Mucosa of stomach (tissue), 1 donor: ENCODE data around the gene SRSF10.

ENCODE experiments used
- H3K27me3 ChIP-seq: one replicate; pipeline ENCODE4 v1.7.0; 2013; ENCODE audit warnings: mild to moderate bottlenecking, low read length; ENCODE audit not compliant: control insufficient read depth, insufficient read depth
- H3K36me3 ChIP-seq: one replicate; pipeline ENCODE4 v1.7.0; 2013; ENCODE audit warnings: low read length; ENCODE audit not compliant: control insufficient read depth, insufficient read depth
- H3K4me1 ChIP-seq: one replicate; pipeline ENCODE4 v1.7.0; 2013; ENCODE audit warnings: mild to moderate bottlenecking, low read length; ENCODE audit not compliant: control insufficient read depth, insufficient read depth
- H3K4me3 ChIP-seq: one replicate; pipeline ENCODE4 v1.7.0; 2013; ENCODE audit warnings: low read length
- H3K9ac ChIP-seq: one replicate; pipeline ENCODE4 v1.7.0; 2013; ENCODE audit warnings: mild to moderate bottlenecking, low read length, moderate library complexity
- H3K9me3 ChIP-seq: one replicate; pipeline ENCODE4 v1.7.0; 2013; ENCODE audit warnings: mild to moderate bottlenecking, low read length, moderate library complexity; ENCODE audit not compliant: control insufficient read depth
- donor health status: Pancreatic carcinoma.

The SRSF10 gene

DNA sequence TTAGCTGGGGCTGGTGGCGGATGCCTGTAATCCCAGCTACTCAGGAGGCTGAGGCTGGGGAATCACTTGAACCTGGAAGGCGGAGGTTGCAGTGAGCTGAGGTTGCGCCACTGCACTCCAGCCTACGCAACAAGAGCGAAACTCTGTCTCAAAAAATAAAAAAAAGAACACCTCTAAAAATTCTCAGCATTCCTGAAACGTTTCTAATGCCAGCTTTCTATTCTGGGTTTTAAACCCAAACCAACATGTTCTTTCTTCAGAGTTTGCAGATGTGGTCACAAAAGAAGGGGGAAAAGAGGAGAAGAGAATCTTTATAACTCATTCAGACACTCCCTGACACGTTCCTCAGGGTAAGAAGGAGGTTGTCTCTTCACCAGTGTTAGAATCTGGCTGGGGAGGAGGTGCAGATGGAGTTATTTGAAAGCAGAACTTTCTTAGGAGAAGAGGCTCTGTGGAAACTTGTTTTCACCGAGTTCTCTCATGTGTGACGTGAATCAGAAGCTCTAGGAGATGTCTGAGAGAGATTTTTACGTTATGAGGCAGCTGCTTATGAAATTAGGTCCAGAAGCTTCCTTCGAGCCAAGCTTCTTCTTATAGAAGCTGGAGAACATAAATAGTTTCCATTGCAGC is 49.2 kb downstream of the SRSF10 start:
- no peak overlapping the region for H3K4me3 ChIP-seq
- no peaks in the 10 kb centered on the region for H3K9me3 ChIP-seq
- H3K9ac ChIP-seq, result no peak overlapping the region
- no peaks in the 10 kb centered on the region for H3K4me1 ChIP-seq
- H3K36me3 ChIP-seq, result no peaks in the 10 kb centered on the region
- no peaks in the 10 kb centered on the region for H3K27me3 ChIP-seq

DNA sequence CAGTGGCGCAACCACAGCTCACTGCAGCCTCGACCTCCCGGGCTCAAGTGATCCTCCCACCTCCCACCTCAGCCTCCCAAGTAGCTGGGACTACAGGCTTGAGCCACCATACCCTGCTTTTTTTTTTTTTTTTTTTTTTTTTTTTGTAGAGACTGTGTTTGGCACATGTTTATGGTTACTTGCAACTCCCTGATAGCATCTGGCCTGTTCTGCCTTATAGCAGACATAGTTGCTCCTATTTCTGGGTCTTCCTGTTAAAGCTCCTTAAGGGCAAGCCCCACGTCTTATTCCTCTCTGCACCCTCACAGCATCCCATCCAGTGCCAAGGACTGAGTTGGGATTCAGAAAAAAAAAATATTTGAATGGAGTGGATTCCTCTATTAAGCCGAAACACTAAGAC is 49.9 kb downstream of the SRSF10 start:
- H3K4me3 ChIP-seq, result no peak overlapping the region
- H3K4me1 ChIP-seq, result no peaks in the 10 kb centered on the region
- no peaks in the 10 kb centered on the region for H3K36me3 ChIP-seq
- H3K9ac ChIP-seq, result no peak overlapping the region
- no peaks in the 10 kb centered on the region for H3K9me3 ChIP-seq
- H3K27me3 ChIP-seq, result no peaks in the 10 kb centered on the region

- no peaks in the 10 kb centered on the region for H3K27me3 ChIP-seq
- no peak overlapping the region for H3K9ac ChIP-seq
- no peaks in the 10 kb centered on the region for H3K36me3 ChIP-seq
Observed at GRCh38 chr1:23928789-23929188, 51.3 kb downstream of the SRSF10 start.

GRCh38 chr1:23927097-23927496 is 53.0 kb downstream of the SRSF10 start:
- no peak overlapping the region for H3K9ac ChIP-seq
- H3K9me3 ChIP-seq, result no peaks in the 10 kb centered on the region
- no peak overlapping the region for H3K4me3 ChIP-seq
- no peaks in the 10 kb centered on the region for H3K27me3 ChIP-seq
- no peaks in the 10 kb centered on the region for H3K36me3 ChIP-seq
- H3K4me1 ChIP-seq, result peaks cover 7% of the 10 kb centered on the region

More at GRCh38 chr1:23928789-23929188, 51.3 kb downstream of the SRSF10 start:
- Histone ChIP-seq H3K9me3 (no peaks in the 10 kb centered on the region), H3K4me3 (no peak overlapping the region), H3K4me1 (peaks cover 3% of the 10 kb centered on the region)

GRCh38 chr1:23925279-23925678 is 54.8 kb downstream of the SRSF10 start:
- H3K27me3 ChIP-seq, result no peaks in the 10 kb centered on the region
- H3K9me3 ChIP-seq, result no peaks in the 10 kb centered on the region
- no peak overlapping the region for H3K9ac ChIP-seq
- H3K4me1 ChIP-seq, result peaks cover 16% of the 10 kb centered on the region
- no peak overlapping the region for H3K4me3 ChIP-seq
- no peaks in the 10 kb centered on the region for H3K36me3 ChIP-seq

DNA sequence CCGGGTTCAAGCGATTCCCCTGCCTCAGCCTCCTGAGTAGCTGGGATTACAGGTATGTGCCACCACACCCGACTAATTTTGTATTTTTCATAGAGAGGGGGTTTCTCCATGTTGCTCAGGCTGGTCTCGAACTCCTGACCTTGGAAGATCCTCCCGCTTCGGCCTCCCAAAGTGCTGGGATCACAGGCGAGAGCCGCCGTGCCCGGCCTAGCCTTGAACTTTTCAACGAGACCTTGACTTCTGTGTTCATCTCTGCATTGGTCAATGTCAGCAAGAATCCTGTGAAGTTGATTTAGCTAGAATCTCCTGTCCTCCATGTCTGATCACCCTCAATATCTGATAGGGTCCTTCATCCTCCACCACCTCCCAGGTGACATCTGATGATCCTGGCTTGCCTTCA is 55.5 kb downstream of the SRSF10 start:
- Histone ChIP-seq H3K36me3 (no peaks in the 10 kb centered on the region), H3K9me3 (no peaks in the 10 kb centered on the region), H3K4me3 (no peak overlapping the region), H3K4me1 (peaks cover 22% of the 10 kb centered on the region), H3K27me3 (no peaks in the 10 kb centered on the region), H3K9ac (no peak overlapping the region)

- H3K4me3 ChIP-seq, result no peak overlapping the region
- no peaks in the 10 kb centered on the region for H3K27me3 ChIP-seq
- H3K9ac ChIP-seq, result no peak overlapping the region
- H3K9me3 ChIP-seq, result no peaks in the 10 kb centered on the region
- H3K4me1 ChIP-seq, result peaks cover 23% of the 10 kb centered on the region
- H3K36me3 ChIP-seq, result no peaks in the 10 kb centered on the region
Observed at GRCh38 chr1:23923592-23924499, 56.3 kb downstream of the SRSF10 start.

DNA sequence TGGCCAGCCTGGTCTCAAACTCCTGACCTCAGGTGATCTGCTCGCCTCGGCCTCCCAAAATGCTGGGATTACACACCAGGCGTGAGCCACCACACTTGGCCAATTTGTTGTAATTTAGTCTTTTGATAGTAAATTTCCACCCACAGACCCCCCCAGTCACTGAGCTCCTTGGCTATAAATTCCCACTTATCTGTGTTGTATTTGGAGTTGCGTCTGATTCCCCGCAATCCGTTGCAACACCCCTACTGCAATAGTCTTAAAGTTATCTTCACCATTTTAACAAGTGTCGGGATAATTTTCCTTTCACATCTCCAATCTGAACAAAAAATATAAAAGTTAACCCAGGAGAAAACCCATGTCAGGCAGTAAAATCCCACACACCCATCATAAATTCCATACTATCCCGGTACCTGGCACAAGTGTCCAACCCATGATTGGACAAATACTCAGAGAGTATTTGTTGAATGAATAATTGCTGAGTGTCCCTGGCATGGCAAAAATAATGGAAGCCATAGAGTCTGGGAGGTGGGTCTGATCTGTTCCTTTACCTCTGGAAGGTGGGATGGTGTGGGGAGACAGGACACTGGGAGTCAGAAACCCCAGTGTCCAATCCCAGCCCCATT is 57.7 kb downstream of the SRSF10 start:
- Histone ChIP-seq H3K27me3 (no peaks in the 10 kb centered on the region), H3K36me3 (no peaks in the 10 kb centered on the region), H3K9ac (no peak overlapping the region), H3K9me3 (no peaks in the 10 kb centered on the region), H3K4me3 (no peak overlapping the region), H3K4me1 (peaks cover 23% of the 10 kb centered on the region)

GRCh38 chr1:23916209-23917131 is 63.7 kb downstream of the SRSF10 start:
- Histone ChIP-seq H3K4me1 (peaks cover 40% of the 10 kb centered on the region), H3K36me3 (no peaks in the 10 kb centered on the region), H3K9ac (peak overlapping the region; percentile 10), H3K27me3 (no peaks in the 10 kb centered on the region), H3K9me3 (no peaks in the 10 kb centered on the region), H3K4me3 (no peak overlapping the region)

GRCh38 chr1:23915466-23915865 is 64.7 kb downstream of the SRSF10 start:
- no peaks in the 10 kb centered on the region for H3K9me3 ChIP-seq
- H3K27me3 ChIP-seq, result no peaks in the 10 kb centered on the region
- H3K4me3 ChIP-seq, result no peak overlapping the region
- H3K4me1 ChIP-seq, result peaks cover 33% of the 10 kb centered on the region
- no peak overlapping the region for H3K9ac ChIP-seq
- no peaks in the 10 kb centered on the region for H3K36me3 ChIP-seq

DNA sequence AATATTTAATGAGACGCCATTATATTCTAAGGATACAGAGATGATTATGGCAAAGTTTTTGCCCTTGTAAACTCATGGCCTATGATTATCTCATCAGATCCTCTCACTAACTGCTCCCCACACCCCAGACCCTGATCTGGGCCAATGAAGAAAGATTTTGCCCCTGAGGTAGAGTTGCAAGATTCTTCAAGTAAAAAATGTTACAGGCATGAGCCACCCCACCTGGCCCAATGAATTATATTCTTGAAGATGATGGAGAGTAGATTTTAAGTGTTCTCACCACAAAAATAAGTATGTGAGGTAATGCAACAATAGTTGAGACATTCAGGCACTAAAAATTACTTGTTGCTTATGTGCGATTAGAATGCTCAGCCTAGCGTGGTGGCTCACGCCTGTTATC is 65.2 kb downstream of the SRSF10 start:
- H3K4me3 ChIP-seq, result no peak overlapping the region
- no peaks in the 10 kb centered on the region for H3K27me3 ChIP-seq
- H3K9me3 ChIP-seq, result no peaks in the 10 kb centered on the region
- no peak overlapping the region for H3K9ac ChIP-seq
- no peaks in the 10 kb centered on the region for H3K36me3 ChIP-seq
- H3K4me1 ChIP-seq, result peaks cover 28% of the 10 kb centered on the region
